ENCODE data around the gene CROCC. TPM values are rescaled to one million over a fixed set of nuclear protein-coding genes. Genes with fewer than 3 reads are reported as not detected.
"Not testable (repeated sequence)": the region's sequence is repeated elsewhere in the genome, so short reads cannot be mapped to it uniquely, and the experiment has no call there.

CROCC gene
- total and polyA plus RNA-seq, 9 of the 15 experiments (the other 6 are each of a cell fraction or from before 2014, with no cell fraction given) = 0.17 to 15.4 (median 7.6) TPM

GRCh38 chr1:16895598-16896315 is 26.0 kb upstream of the CROCC start, which contains the start of gene RNU1-2 (continued):
- TF ChIP-seq GMEB1 (CRISPR knock-in tag; IDR thresholded peaks at IDR 0.05) (peak; percentile 48), MXI1 (IDR thresholded peaks at IDR 0.05; ENCODE audit: low read depth, low read length) (peak; percentile 62), E2F1 (CRISPR knock-in tag; IDR thresholded peaks at IDR 0.05) (peak; percentile 89), NONO (IDR thresholded peaks at IDR 0.05; ENCODE audit: low read depth in 2 of 2, low read length in 1 of 2) (peak in 1 of 2 experiments; percentile 90; a peak in 2 of 4 replicates), ELK3 (CRISPR knock-in tag; IDR thresholded peaks at IDR 0.05) (peak; percentile 84; the same call in 1 of the 2 replicates), ATF1 (tag; IDR thresholded peaks at IDR 0.05) (peak; percentile 94), BHLHE40 (IDR thresholded peaks at IDR 0.05; ENCODE audit: low read length) (peak; percentile 6; the same call in 1 of the 2 replicates), NR1H2 (CRISPR knock-in tag; IDR thresholded peaks at IDR 0.05) (0 out of 2 replicates have a peak, but pooled peaks have one; percentile 23), FOSL1 (tag; conservative IDR thresholded peaks at IDR 0.05) (peak; percentile 61), ZNF766 (CRISPR knock-in tag; conservative IDR thresholded peaks at IDR 0.05) (peak; percentile 84), EP300 (IDR thresholded peaks at IDR 0.05; ENCODE audit: low read length) (peak; percentile 36)
- TF ChIP-seq ATF1 (CRISPR knock-in tag; IDR thresholded peaks at IDR 0.05) = not testable (repeated sequence)
- TF ChIP-seq, protein P1, sequence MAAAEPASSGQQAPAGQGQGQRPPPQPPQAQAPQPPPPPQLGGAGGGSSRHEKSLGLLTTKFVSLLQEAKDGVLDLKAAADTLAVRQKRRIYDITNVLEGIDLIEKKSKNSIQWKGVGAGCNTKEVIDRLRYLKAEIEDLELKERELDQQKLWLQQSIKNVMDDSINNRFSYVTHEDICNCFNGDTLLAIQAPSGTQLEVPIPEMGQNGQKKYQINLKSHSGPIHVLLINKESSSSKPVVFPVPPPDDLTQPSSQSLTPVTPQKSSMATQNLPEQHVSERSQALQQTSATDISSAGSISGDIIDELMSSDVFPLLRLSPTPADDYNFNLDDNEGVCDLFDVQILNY (CRISPR knock-in tag; IDR thresholded peaks at IDR 0.05) = peak; percentile 85
- TF ChIP-seq, protein P2, sequence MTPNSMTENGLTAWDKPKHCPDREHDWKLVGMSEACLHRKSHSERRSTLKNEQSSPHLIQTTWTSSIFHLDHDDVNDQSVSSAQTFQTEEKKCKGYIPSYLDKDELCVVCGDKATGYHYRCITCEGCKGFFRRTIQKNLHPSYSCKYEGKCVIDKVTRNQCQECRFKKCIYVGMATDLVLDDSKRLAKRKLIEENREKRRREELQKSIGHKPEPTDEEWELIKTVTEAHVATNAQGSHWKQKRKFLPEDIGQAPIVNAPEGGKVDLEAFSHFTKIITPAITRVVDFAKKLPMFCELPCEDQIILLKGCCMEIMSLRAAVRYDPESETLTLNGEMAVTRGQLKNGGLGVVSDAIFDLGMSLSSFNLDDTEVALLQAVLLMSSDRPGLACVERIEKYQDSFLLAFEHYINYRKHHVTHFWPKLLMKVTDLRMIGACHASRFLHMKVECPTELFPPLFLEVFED (CRISPR knock-in tag; conservative IDR thresholded peaks at IDR 0.05) = peak; percentile 100
- TF ChIP-seq, protein P3, sequence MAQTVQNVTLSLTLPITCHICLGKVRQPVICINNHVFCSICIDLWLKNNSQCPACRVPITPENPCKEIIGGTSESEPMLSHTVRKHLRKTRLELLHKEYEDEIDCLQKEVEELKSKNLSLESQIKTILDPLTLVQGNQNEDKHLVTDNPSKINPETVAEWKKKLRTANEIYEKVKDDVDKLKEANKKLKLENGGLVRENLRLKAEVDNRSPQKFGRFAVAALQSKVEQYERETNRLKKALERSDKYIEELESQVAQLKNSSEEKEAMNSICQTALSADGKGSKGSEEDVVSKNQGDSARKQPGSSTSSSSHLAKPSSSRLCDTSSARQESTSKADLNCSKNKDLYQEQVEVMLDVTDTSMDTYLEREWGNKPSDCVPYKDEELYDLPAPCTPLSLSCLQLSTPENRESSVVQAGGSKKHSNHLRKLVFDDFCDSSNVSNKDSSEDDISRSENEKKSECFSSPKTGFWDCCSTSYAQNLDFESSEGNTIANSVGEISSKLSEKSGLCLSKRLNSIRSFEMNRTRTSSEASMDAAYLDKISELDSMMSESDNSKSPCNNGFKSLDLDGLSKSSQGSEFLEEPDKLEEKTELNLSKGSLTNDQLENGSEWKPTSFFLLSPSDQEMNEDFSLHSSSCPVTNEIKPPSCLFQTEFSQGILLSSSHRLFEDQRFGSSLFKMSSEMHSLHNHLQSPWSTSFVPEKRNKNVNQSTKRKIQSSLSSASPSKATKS (CRISPR knock-in tag; IDR thresholded peaks at IDR 0.05) = peak; percentile 84; the same call in 1 of the 2 replicates
- TF ChIP-seq, protein P4, sequence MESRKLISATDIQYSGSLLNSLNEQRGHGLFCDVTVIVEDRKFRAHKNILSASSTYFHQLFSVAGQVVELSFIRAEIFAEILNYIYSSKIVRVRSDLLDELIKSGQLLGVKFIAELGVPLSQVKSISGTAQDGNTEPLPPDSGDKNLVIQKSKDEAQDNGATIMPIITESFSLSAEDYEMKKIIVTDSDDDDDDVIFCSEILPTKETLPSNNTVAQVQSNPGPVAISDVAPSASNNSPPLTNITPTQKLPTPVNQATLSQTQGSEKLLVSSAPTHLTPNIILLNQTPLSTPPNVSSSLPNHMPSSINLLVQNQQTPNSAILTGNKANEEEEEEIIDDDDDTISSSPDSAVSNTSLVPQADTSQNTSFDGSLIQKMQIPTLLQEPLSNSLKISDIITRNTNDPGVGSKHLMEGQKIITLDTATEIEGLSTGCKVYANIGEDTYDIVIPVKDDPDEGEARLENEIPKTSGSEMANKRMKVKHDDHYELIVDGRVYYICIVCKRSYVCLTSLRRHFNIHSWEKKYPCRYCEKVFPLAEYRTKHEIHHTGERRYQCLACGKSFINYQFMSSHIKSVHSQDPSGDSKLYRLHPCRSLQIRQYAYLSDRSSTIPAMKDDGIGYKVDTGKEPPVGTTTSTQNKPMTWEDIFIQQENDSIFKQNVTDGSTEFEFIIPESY (CRISPR knock-in tag; IDR thresholded peaks at IDR 0.05) = peak; percentile 62; the same call in 1 of the 2 replicates
